ENCODE measurements around the gene KLRF1. TPM values are rescaled to one million over a fixed set of nuclear protein-coding genes. Genes with fewer than 3 reads are reported as not detected.

Gene KLRF1
- total RNA-seq, 1 experiment from 2014 or later, result not detected

- Histone ChIP-seq H3K9ac (ENCODE audit: low read length) (no peak overlapping the region), H3K9me3 (ENCODE audit: control insufficient read depth in 1 of 2, insufficient read depth in 1 of 2, low read depth in 1 of 2, low read length in 2 of 2) (no peaks in the 10 kb centered on the region), H3K79me2 (ENCODE audit: insufficient read depth, low read length) (no peaks in the 10 kb centered on the region), H3K27me3 (ENCODE audit: insufficient read depth, low read length) (peaks cover 69% of the 10 kb centered on the region), H3K9me2 (ENCODE audit: insufficient read depth) (no peaks in the 10 kb centered on the region), H3K4me2 (ENCODE audit: low read length) (no peak overlapping the region), H3K4me3 (replicated peaks in 1 of 2; ENCODE audit: low read depth in 1 of 2, low read length in 2 of 2) (no peak overlapping the region), H4K20me1 (ENCODE audit: insufficient read depth) (no peaks in the 10 kb centered on the region), H3K4me1 (ENCODE audit: control insufficient read depth in 1 of 2, insufficient read depth in 2 of 2, low read length in 2 of 2) (no peaks in the 10 kb centered on the region), H3K27ac (ENCODE audit: low read depth, low read length) (no peak overlapping the region), H2AFZ (ENCODE audit: low read depth, low read length, poor library complexity, severe bottlenecking) (no peak overlapping the region), H3K36me3 (ENCODE audit: control insufficient read depth in 1 of 2, insufficient read depth in 2 of 2, low read length in 2 of 2) (no peaks in the 10 kb centered on the region)
- TF ChIP-seq EZH2phosphoT487 (IDR thresholded peaks at IDR 0.05; ENCODE audit: borderline replicate concordance) (no peak), CBX3 (IDR thresholded peaks at IDR 0.05; ENCODE audit: low read depth) (no peak), ELF1 (IDR thresholded peaks at IDR 0.05; ENCODE audit: borderline replicate concordance, low read depth) (no peak), ZBTB33 (IDR thresholded peaks at IDR 0.05; ENCODE audit: extremely low read depth, insufficient replicate concordance, low read length) (no peak), FOSL1 (IDR thresholded peaks at IDR 0.05; ENCODE audit: low read depth) (no peak), MAX (IDR thresholded peaks at IDR 0.05) (no peak), ATF3 (IDR thresholded peaks at IDR 0.05) (no peak), RAD21 (IDR thresholded peaks at IDR 0.05; ENCODE audit: low read depth) (no peak), SP1 (IDR thresholded peaks at IDR 0.05; ENCODE audit: low read depth) (no peak), CTCF (IDR thresholded peaks at IDR 0.05 in 2 of 3, conservative IDR thresholded peaks at IDR 0.05 in 1 of 3; ENCODE audit: borderline replicate concordance in 1 of 3, insufficient read depth in 1 of 3, low read depth in 2 of 3, low read length in 2 of 3) (no peak)
- ATAC-seq, result no peak
- RAD21 ChIA-PET (ENCODE audit: low non-redundant PET in 1 of 2, low total read pairs in 2 of 2, uncharacterized antibody in 2 of 2, unreplicated experiment in 2 of 2), result interaction anchor here in 1 of 2 experiments (0.9 kb wide), 1 partner anchor 59 kb away, joined by 4 read pairs; no protein-coding TSS in a partner anchor
- POLR2A ChIA-PET, result no interaction called here
- CTCF ChIA-PET, result no interaction called here
- intact Hi-C loops (cut with micrococcal nuclease), result no loop called here
- BruUV-seq (replicated peaks), result no TSS peak
- no peak for DNase-seq (ENCODE audit: low read depth, low spot score)
Observed at GRCh38 chr12:9810671-9811070, 16.6 kb upstream of the KLRF1 start.
